ENCODE results near the gene UAP1L1.

The UAP1L1 gene

DNA sequence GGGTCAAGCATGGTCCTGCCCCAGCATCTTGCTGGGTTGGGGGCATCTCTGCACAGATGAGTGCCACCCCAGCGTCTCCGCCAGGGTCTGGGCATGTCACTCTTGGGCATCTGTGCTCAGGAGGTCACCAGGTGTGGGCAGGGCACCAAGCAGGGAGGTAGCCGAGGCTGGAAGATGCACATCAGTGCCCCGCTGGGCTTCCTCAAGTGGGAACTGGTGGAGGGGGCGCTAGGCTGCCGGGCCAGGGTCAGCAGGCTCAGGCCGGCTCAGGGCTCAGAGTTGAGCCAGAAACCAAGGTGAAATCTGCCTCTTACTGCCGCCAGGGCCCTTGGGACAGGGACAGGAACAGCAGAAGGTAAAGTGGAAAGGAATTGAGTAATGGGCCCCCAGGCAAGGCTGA, 41.4 kb upstream of the UAP1L1 start:
- DNase-seq (ENCODE audit: low read depth) = no peak
- TF ChIP-seq, protein P1, sequence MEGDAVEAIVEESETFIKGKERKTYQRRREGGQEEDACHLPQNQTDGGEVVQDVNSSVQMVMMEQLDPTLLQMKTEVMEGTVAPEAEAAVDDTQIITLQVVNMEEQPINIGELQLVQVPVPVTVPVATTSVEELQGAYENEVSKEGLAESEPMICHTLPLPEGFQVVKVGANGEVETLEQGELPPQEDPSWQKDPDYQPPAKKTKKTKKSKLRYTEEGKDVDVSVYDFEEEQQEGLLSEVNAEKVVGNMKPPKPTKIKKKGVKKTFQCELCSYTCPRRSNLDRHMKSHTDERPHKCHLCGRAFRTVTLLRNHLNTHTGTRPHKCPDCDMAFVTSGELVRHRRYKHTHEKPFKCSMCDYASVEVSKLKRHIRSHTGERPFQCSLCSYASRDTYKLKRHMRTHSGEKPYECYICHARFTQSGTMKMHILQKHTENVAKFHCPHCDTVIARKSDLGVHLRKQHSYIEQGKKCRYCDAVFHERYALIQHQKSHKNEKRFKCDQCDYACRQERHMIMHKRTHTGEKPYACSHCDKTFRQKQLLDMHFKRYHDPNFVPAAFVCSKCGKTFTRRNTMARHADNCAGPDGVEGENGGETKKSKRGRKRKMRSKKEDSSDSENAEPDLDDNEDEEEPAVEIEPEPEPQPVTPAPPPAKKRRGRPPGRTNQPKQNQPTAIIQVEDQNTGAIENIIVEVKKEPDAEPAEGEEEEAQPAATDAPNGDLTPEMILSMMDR (IDR thresholded peaks at IDR 0.05; ENCODE audit: low read depth, low read length, missing control alignments) = no peak
- no peak overlapping the region for H3K4me3 ChIP-seq (ENCODE audit: low read depth, low read length)
- in situ Hi-C loops (cut with HindIII; ENCODE audit: low sequenced_read_pairs) = loop anchor here (25.0 kb wide), 1 partner anchor 249 kb away; the partner anchor contains the start of genes CCDC183 and TMEM141

DNA sequence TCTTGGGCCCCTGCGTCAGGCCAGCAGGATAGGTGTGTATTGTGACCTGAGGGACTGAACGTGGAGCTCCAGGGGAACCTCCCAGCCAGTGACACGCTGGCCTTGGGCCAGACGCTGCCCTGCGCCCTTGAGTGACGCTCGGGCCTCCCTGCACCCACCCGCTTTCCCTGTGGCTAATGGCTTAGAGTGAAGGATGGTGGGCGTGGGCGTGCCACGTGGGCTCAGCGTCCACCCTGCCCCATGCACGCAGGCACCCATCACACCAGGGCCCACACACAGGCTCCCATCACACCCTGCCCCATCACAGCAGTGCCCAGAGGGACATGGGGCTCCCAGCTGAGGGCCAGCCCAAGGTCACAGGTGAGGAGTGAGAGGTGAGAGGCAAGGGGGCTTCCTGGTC, 40.3 kb upstream of the UAP1L1 start:
- H3K4me3 ChIP-seq (ENCODE audit: low read depth, low read length) = no peak overlapping the region
- no peak for DNase-seq (ENCODE audit: low read depth)
- in situ Hi-C loops (cut with HindIII; ENCODE audit: low sequenced_read_pairs) = loop anchor here (25.0 kb wide), 1 partner anchor 250 kb away; the partner anchor contains the start of genes CCDC183 and TMEM141
- TF ChIP-seq, protein P1 (IDR thresholded peaks at IDR 0.05; ENCODE audit: low read depth, low read length, missing control alignments) = no peak

DNA sequence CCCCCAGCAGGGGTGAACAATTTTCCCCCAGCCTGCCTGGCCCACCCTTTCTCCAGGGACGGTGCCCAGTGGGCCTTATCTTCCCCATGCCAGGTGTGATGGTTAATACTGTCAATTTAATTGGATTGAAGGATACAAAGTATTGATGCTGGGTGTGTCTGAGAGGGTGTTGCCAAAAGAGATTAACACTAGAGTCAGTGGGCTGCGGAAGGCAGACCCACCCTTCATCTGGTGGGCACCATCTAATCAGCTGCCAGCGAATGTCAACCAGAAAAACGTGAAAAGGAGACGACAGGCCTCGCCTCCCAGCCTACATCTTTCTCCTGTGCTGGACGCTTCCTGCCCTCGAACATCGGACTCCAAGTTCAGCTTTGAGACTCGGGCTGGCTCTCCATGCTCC, 39.8 kb upstream of the UAP1L1 start:
- TF ChIP-seq, protein P1 (IDR thresholded peaks at IDR 0.05; ENCODE audit: low read depth, low read length, missing control alignments) = no peak
- H3K4me3 ChIP-seq (ENCODE audit: low read depth, low read length) = no peak overlapping the region
- DNase-seq (ENCODE audit: low read depth) = no peak
- in situ Hi-C loops (cut with HindIII; ENCODE audit: low sequenced_read_pairs) = loop anchor here (25.0 kb wide), 1 partner anchor 250 kb away; the partner anchor contains the start of genes CCDC183 and TMEM141

DNA sequence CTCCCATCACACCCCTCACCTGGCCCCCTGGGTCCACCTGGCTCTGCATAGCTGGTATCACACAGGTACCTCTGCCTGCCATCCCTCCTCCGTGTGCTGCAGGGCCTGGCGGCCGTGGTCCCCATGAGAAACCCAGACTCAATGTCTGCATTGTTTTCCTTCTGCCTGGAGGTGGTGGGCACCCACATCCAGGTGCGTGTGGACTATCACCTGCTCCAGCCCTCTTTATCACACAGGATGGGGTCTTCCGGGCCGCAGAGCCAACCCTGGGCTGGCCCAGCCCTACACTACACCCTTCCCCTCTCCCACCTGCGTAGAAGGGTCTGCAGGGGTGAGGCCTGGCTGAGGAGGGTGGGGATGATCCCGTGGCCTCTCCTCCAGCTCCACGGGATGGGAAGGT, 38.4 kb upstream of the UAP1L1 start:
- H3K4me3 ChIP-seq (ENCODE audit: low read depth, low read length) = no peak overlapping the region
- no peak for DNase-seq (ENCODE audit: low read depth)
- TF ChIP-seq, protein P1 (IDR thresholded peaks at IDR 0.05; ENCODE audit: low read depth, low read length, missing control alignments) = no peak
- in situ Hi-C loops (cut with HindIII; ENCODE audit: low sequenced_read_pairs) = loop anchor here (25.0 kb wide), 1 partner anchor 252 kb away; the partner anchor contains the start of genes CCDC183 and TMEM141

DNA sequence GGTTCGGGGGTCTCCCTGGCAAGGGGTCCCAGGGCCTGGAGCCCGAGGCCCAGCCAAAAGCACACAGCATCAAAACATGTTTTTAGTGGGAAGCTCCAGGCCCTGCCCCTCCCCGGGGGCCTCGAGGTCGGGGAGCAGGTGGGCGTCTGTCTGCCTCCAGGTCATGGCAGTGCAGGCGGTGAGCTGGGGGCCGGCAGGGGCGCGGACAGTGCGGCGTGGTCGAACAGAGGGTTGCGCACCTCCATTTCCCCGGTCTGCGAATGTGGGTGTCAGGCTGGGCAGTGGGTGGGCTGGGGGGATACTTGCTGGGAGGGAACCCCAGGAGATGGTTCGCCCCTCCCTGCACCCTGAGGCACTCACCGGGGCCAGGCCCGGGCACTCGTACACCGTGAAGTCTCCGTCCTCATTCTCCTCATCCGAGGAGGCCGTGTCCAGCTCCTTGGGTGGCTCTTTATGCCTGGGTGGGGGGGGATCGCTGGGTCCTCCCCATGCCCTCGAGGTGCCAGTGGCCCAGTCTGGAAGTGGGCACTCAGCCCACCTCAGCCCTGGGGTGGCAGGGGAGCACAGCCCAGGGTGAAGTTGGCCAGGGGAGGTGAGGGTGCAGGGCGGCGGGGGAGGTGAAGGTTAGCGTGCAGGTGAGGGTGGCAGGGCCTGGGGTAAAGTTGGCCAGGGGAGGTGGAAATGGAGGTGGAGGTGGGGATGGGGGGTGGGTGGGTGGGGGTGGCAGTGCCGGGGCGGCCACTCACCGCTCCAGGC, 37.5 kb upstream of the UAP1L1 start:
- no peak for DNase-seq (ENCODE audit: low read depth)
- in situ Hi-C loops (cut with HindIII; ENCODE audit: low sequenced_read_pairs) = loop anchor here (25.0 kb wide), 1 partner anchor 252 kb away; the partner anchor contains the start of genes CCDC183 and TMEM141
- no peak overlapping the region for H3K4me3 ChIP-seq (ENCODE audit: low read depth, low read length)
- TF ChIP-seq, protein P1 (IDR thresholded peaks at IDR 0.05; ENCODE audit: low read depth, low read length, missing control alignments) = no peak

DNA sequence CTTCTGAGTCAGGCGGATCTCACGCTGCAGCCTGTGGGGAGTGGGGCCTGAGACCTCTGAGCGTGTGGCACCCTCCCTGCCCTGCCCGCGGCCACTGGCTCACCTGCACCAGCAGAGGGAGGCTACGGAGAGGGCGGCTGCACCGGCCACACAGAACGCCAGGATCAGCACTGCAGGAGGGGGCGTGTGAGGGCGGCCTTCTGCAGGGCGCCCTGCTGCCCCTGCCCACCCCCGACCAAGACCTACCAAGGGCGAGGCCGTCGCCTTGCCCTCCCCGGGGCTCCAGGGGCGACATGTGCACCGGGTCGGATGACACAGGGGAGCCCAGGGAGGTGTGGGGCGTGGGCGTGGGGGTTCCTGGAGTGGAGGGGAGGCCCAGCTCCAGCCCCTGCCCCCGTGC, 36.7 kb upstream of the UAP1L1 start:
- in situ Hi-C loops (cut with HindIII; ENCODE audit: low sequenced_read_pairs) = loop anchor here (25.0 kb wide), 1 partner anchor 253 kb away; the partner anchor contains the start of genes CCDC183 and TMEM141
- no peak overlapping the region for H3K4me3 ChIP-seq (ENCODE audit: low read depth, low read length)
- TF ChIP-seq, protein P1 (IDR thresholded peaks at IDR 0.05; ENCODE audit: low read depth, low read length, missing control alignments) = no peak
- DNase-seq (ENCODE audit: low read depth) = no peak
